Measurements from ENCODE around the gene PCK1.

DNA sequence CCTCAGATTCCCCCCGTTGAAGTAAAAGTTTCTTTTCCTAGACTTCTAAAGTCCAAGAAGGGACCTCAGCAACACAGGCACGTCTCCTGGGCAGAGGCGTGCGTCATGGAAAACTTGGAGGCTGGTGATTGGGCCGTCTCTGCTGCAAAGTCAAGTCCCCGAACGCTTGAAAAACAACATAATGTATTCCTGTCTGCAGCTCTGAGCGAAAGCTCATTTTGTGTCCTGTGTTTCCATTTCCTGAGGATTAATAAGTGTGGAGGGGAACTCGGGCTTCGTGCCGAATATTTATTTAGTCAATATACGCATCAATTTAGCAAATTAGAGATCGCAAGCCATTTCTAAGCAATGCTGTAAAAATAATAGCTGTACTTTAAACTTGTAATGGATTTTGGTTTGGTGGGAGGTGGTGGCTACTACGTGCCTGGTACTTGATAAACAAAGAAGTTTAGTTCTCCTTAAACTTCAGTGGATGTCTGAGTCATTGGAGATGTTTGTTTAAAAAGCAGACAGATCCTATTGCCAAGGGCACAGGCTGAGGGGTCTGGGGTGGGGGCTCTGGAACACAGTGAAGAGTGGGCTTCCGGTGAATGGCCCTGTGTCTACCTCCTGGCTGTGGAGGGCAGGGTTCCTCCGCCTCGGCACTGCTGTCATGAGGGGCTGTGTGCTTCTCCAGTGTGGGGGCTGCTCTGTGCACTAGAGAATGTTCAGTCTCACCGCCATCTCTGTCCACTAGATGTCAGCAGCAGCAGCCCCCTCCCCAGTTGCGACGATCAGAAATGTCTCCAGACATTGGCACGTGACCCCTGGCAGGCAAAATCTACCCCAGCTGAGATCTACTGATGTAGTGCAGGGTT lies 21.8 kb downstream of the PCK1 start:
- TF ChIP-seq, protein P1, sequence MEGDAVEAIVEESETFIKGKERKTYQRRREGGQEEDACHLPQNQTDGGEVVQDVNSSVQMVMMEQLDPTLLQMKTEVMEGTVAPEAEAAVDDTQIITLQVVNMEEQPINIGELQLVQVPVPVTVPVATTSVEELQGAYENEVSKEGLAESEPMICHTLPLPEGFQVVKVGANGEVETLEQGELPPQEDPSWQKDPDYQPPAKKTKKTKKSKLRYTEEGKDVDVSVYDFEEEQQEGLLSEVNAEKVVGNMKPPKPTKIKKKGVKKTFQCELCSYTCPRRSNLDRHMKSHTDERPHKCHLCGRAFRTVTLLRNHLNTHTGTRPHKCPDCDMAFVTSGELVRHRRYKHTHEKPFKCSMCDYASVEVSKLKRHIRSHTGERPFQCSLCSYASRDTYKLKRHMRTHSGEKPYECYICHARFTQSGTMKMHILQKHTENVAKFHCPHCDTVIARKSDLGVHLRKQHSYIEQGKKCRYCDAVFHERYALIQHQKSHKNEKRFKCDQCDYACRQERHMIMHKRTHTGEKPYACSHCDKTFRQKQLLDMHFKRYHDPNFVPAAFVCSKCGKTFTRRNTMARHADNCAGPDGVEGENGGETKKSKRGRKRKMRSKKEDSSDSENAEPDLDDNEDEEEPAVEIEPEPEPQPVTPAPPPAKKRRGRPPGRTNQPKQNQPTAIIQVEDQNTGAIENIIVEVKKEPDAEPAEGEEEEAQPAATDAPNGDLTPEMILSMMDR (IDR thresholded peaks at IDR 0.05; ENCODE audit: low read depth, low read length, poor library complexity, severe bottlenecking): peak; percentile 79
- TF ChIP-seq EZH2phosphoT487 (IDR thresholded peaks at IDR 0.05; ENCODE audit: borderline replicate concordance, low read length): no peak

Measured in DOHH2 (cell line).